ENCODE data around the gene SMYD2. TPM values are rescaled to one million over a fixed set of nuclear protein-coding genes. Genes with fewer than 3 reads are reported as not detected.

SMYD2 gene
- 32.0 TPM for total RNA-seq

- peak; percentile 38 for DNase-seq
These were observed at the start of gene SMYD2 for GRCh38 chr1:214281021-214281719. TSS of gene SMYD2 (plus strand) at chr1:214281159. CDS start at chr1:214281255, 96 bp downstream.

GRCh38 chr1:214233856-214234634 lies 46.9 kb upstream of the SMYD2 start:
- no peak for DNase-seq

- no peak for DNase-seq
These were observed 46.3 kb upstream of the SMYD2 start for GRCh38 chr1:214234635-214235025.

GRCh38 chr1:214236477-214236876 lies 44.5 kb upstream of the SMYD2 start:
- no peak for DNase-seq

GRCh38 chr1:214241060-214241459 lies 39.9 kb upstream of the SMYD2 start:
- DNase-seq, result no peak

GRCh38 chr1:214244252-214244651 lies 36.7 kb upstream of the SMYD2 start:
- no peak for DNase-seq

- no peak for DNase-seq
These were observed 36.1 kb upstream of the SMYD2 start for GRCh38 chr1:214244841-214245240.

GRCh38 chr1:214247501-214248041 lies 33.4 kb upstream of the SMYD2 start:
- no peak for DNase-seq

- no peak for DNase-seq
These were observed 32.5 kb upstream of the SMYD2 start for GRCh38 chr1:214248311-214249085.

- no peak for DNase-seq
These were observed 31.3 kb upstream of the SMYD2 start for GRCh38 chr1:214249651-214250050.

- no peak for DNase-seq
These were observed 29.6 kb upstream of the SMYD2 start for GRCh38 chr1:214251354-214251753.

- DNase-seq, result no peak
These were observed 25.4 kb upstream of the SMYD2 start for GRCh38 chr1:214255509-214255908.

- DNase-seq, result no peak
These were observed 21.5 kb upstream of the SMYD2 start for GRCh38 chr1:214259353-214259977.

- no peak for DNase-seq
These were observed 20.3 kb upstream of the SMYD2 start for GRCh38 chr1:214260561-214261205.

GRCh38 chr1:214261206-214262123 lies 19.5 kb upstream of the SMYD2 start:
- peak; percentile 80 for DNase-seq

GRCh38 chr1:214264196-214264595 lies 16.8 kb upstream of the SMYD2 start:
- no peak for DNase-seq

GRCh38 chr1:214264976-214265375 lies 16.0 kb upstream of the SMYD2 start:
- DNase-seq, result no peak

GRCh38 chr1:214270097-214270650 lies 10.8 kb upstream of the SMYD2 start:
- peak; percentile 90 for DNase-seq

- DNase-seq, result no peak
These were observed 9.6 kb upstream of the SMYD2 start for GRCh38 chr1:214271174-214271858.
